Femur (tissue), 1 donor: ENCODE data around the gene POU6F2.
"Not testable (repeated sequence)": the region's sequence is repeated elsewhere in the genome, so short reads cannot be mapped to it uniquely, and the experiment has no call there.

ENCODE experiments used
- DNase-seq: peaks from one replicate; pipeline ENCODE4 v3.0.0-alpha.2; 2017

POU6F2 gene

GRCh38 chr7:38992203-38992602 lies 14.5 kb downstream of the POU6F2 start:
- no peak for DNase-seq

GRCh38 chr7:39001595-39001994 lies 23.9 kb downstream of the POU6F2 start:
- no peak for DNase-seq

GRCh38 chr7:39002755-39003154 lies 25.0 kb downstream of the POU6F2 start:
- no peak for DNase-seq

GRCh38 chr7:39005036-39005435 lies 27.3 kb downstream of the POU6F2 start:
- DNase-seq = no peak

- no peak for DNase-seq
Observed at GRCh38 chr7:39005461-39005860, 27.8 kb downstream of the POU6F2 start.

- DNase-seq = not testable (repeated sequence)
Observed at GRCh38 chr7:39013049-39013939, 35.6 kb downstream of the POU6F2 start.

- no peak for DNase-seq
Observed at GRCh38 chr7:39016609-39017008, 38.9 kb downstream of the POU6F2 start.

GRCh38 chr7:39017369-39017915 lies 39.7 kb downstream of the POU6F2 start:
- DNase-seq = no peak

GRCh38 chr7:39022796-39023195 lies 45.1 kb downstream of the POU6F2 start:
- DNase-seq = no peak

- no peak for DNase-seq
Observed at GRCh38 chr7:39027491-39027890, 49.8 kb downstream of the POU6F2 start.

- no peak for DNase-seq
Observed at GRCh38 chr7:39033885-39034624, 56.3 kb downstream of the POU6F2 start.

GRCh38 chr7:39035156-39035555 lies 57.4 kb downstream of the POU6F2 start:
- no peak for DNase-seq

GRCh38 chr7:39035903-39036302 lies 58.2 kb downstream of the POU6F2 start:
- DNase-seq = no peak

GRCh38 chr7:39042670-39043069 lies 65.0 kb downstream of the POU6F2 start:
- DNase-seq = no peak

GRCh38 chr7:39043531-39043930 lies 65.8 kb downstream of the POU6F2 start:
- DNase-seq = no peak

GRCh38 chr7:39044489-39044888 lies 66.8 kb downstream of the POU6F2 start:
- DNase-seq = no peak

GRCh38 chr7:39045231-39045630 lies 67.5 kb downstream of the POU6F2 start:
- DNase-seq = no peak

- no peak for DNase-seq
Observed at GRCh38 chr7:39051279-39051678, 73.6 kb downstream of the POU6F2 start.

GRCh38 chr7:39051707-39052106 lies 74.0 kb downstream of the POU6F2 start:
- no peak for DNase-seq

GRCh38 chr7:39054731-39055130 lies 77.0 kb downstream of the POU6F2 start:
- no peak for DNase-seq

GRCh38 chr7:39056153-39056552 lies 78.4 kb downstream of the POU6F2 start:
- no peak for DNase-seq

- DNase-seq = no peak
Observed at GRCh38 chr7:39062811-39063210, 85.1 kb downstream of the POU6F2 start.

GRCh38 chr7:39069031-39069430 lies 91.3 kb downstream of the POU6F2 start:
- DNase-seq = no peak
